A172 (cell line): ENCODE results near the gene DYTN. TPM values are rescaled to one million over a fixed set of nuclear protein-coding genes. Genes with fewer than 3 reads are reported as not detected.

Experiments used
- DNase-seq: peaks from one replicate; pipeline ENCODE4 v3.0.0-alpha.2; 2015; ENCODE audit warnings: low spot score
- total RNA-seq: library from RNA; depleted of rRNA; stranded (reverse); fragments of >200 nt; shearing (Covaris generic); gene quantifications from 2 replicates; pipeline ENCODE4 v1.2.3, GENCODE V29; 2014; rRNA removed

Gene DYTN
- total RNA-seq, 1 experiment from 2014 or later = not detected

DNA sequence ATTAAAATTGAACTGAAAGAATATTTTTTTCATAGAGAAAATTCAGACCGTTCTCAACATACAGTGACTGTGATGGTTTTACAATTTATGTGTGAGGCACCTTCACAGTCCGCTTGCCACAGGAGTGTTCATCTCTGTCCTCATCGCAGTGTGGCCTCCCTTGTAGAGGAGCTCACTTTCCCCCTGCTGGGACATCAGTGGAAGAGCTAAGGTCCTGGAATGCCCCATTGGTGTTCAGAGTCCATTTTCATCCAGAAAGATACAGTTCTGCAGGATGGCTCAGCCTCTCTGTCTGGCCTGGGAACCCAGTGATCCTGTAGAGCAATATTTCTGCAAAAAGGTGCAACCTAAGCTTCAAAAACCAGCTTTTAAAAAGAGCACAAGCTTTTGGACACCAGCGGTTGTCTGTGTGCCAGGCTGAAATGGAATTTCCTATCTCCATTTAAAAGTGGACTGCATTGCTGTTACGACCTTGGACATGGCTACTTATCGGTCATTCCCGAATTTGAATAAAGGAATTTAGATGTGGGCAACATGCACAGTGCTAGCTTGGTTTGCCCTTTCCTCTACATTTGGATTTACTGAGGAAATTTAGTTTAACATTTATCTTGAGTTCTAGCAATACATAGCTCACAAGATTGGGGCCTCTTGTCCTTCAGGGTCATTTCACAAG is 102.6 kb downstream of the DYTN start:
- DNase-seq = peak; percentile 12

DNA sequence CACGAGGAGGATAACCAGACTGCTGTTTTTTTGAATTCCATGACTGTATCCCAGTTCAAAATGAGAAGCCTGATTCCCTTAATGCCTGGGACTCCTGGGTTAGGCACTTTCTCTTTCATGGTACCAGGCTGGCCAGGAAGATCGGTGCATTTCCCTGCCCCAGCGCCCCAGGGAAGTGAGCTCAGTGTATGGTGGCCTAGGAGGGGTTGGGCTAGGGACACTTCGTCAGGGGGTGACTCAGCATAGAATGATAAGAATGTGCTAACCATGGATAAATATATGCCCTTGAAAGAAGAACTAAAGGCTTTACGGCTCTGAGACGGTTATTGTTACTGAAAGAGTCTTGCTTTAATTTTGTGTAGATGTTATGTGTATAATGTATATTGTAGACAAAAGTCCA is 103.4 kb downstream of the DYTN start:
- DNase-seq = peak; percentile 93

DNA sequence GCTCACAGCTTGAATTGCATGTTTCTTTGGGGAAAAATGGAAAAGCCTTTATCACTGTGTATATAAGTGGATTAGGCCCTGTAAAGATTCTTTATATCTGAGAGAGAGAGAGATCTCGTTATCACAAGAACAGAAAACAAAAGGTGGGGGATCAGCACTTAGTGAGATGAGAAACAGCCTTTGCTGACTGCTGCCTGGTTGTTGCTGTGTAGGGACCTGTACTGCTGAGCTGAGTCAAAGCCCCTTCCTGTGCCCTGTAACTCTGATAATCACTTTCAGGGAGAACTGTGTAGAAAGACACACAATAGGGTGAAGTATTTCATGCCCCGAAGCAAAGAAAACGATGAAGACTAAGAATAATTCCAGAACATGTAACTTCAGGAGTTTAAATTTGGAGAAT is 106.5 kb downstream of the DYTN start:
- DNase-seq = no peak

DNA sequence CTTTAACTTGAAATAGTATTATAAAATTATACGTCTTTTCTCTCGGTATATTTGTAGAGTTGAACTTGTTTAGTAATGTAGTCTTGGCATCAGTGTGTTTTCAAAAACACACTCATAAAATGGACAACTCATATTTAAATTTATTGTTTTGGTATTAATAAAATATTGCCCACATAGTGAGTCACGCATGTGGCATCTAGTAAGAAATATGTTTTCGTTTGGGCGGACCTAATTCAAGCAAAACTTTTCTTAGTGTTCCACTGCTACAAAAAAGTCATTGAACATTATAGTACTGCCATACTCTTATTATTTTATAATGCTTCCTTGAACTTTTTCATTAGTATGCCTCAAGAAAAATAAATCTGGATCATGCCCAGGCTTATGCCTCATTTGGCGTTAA is 107.0 kb downstream of the DYTN start:
- no peak for DNase-seq

DNA sequence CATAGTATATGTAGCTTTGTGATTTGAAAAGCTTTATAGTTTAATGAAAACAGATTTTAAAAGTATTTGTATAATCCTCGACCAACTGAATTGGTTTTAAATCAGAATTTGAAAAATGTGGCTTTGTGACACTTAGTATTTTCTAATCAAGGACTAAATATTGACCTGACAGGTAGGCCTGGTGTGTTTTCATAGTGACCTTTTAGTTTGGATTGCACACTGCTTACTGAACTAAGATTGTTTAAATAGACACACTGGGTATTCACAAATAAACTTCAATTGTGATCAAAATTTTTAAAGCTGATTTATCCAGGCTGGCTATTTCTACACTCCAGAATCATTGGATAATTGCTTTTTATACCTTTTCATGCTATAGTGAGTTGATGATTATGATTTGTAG is 107.7 kb downstream of the DYTN start:
- no peak for DNase-seq

DNA sequence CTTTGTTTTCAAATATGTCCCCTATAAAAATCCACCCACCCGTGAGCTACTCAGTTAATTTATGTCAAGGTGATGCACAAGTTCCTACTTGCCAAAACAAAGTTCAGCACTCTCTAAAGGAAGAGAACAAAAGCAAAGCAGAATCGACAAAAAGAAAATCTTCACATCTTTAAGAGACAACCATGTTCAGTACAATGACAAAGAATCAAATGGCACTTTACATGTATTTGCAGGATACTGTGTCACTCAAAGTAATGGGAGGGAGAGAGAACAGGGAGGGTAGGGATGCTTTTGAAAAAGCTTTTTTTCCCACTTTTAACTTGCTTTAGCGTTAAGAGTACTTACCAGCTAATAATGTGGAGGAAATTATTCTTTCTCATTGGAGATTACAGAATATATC is 115.0 kb downstream of the DYTN start:
- no peak for DNase-seq

Other genes with a start within 250 kb of the DYTN start
- gene FAM237A, start 75.9 kb downstream of the DYTN start, total RNA-seq = not detected in 2 replicates
- gene MDH1B, start 46.9 kb upstream of the DYTN start, total RNA-seq = 5.4 and 9.2 TPM in 2 replicates
- 62.4 and 77.4 TPM in 2 replicates for gene FASTKD2, start 47.2 kb upstream of the DYTN start, total RNA-seq
- gene CPO, start 221.1 kb upstream of the DYTN start, total RNA-seq = not detected in 2 replicates